ENCODE data around the gene SMCO3.

GRCh38 chr12:14854586-14855183 is 40.7 kb upstream of the SMCO3 start:
- no peak for TF ChIP-seq CTCF (IDR thresholded peaks at IDR 0.05)
- no peak for TF ChIP-seq POLR2A (IDR thresholded peaks at IDR 0.05)
